Measurements from ENCODE around the gene PIPOX.

The PIPOX gene

GRCh38 chr17:29070308-29070707 lies 27.4 kb downstream of the PIPOX start:
- no peak for DNase-seq (ENCODE audit: low read depth)
- H3K4me3 ChIP-seq (ENCODE audit: control insufficient read depth, low read depth, low read length): no peak overlapping the region
- TF ChIP-seq CTCF (conservative IDR thresholded peaks at IDR 0.05; ENCODE audit: control insufficient read depth, insufficient read depth, low read depth, low read length): no peak

GRCh38 chr17:29070781-29071180 lies 27.8 kb downstream of the PIPOX start:
- no peak for TF ChIP-seq CTCF (conservative IDR thresholded peaks at IDR 0.05; ENCODE audit: control insufficient read depth, insufficient read depth, low read depth, low read length)
- no peak for DNase-seq (ENCODE audit: low read depth)
- H3K4me3 ChIP-seq (ENCODE audit: control insufficient read depth, low read depth, low read length): no peak overlapping the region

- DNase-seq (ENCODE audit: low read depth): no peak
- TF ChIP-seq CTCF (conservative IDR thresholded peaks at IDR 0.05; ENCODE audit: control insufficient read depth, insufficient read depth, low read depth, low read length): no peak
- H3K4me3 ChIP-seq (ENCODE audit: control insufficient read depth, low read depth, low read length): no peak overlapping the region
Observed at GRCh38 chr17:29071303-29071702, 28.4 kb downstream of the PIPOX start.

GRCh38 chr17:29073045-29073444 lies 30.1 kb downstream of the PIPOX start:
- TF ChIP-seq CTCF (conservative IDR thresholded peaks at IDR 0.05; ENCODE audit: control insufficient read depth, insufficient read depth, low read depth, low read length): no peak
- DNase-seq (ENCODE audit: low read depth): no peak
- no peak overlapping the region for H3K4me3 ChIP-seq (ENCODE audit: control insufficient read depth, low read depth, low read length)

- H3K4me3 ChIP-seq (ENCODE audit: control insufficient read depth, low read depth, low read length): no peak overlapping the region
- DNase-seq (ENCODE audit: low read depth): no peak
- no peak for TF ChIP-seq CTCF (conservative IDR thresholded peaks at IDR 0.05; ENCODE audit: control insufficient read depth, insufficient read depth, low read depth, low read length)
Observed at GRCh38 chr17:29073520-29073919, 30.6 kb downstream of the PIPOX start.

- no peak for DNase-seq (ENCODE audit: low read depth)
- no peak overlapping the region for H3K4me3 ChIP-seq (ENCODE audit: control insufficient read depth, low read depth, low read length)
- TF ChIP-seq CTCF (conservative IDR thresholded peaks at IDR 0.05; ENCODE audit: control insufficient read depth, insufficient read depth, low read depth, low read length): no peak
Observed at GRCh38 chr17:29074488-29074887, 31.5 kb downstream of the PIPOX start.

- no peak for TF ChIP-seq CTCF (conservative IDR thresholded peaks at IDR 0.05; ENCODE audit: control insufficient read depth, insufficient read depth, low read depth, low read length)
- no peak overlapping the region for H3K4me3 ChIP-seq (ENCODE audit: control insufficient read depth, low read depth, low read length)
- DNase-seq (ENCODE audit: low read depth): no peak
Observed at GRCh38 chr17:29076087-29076486, 33.1 kb downstream of the PIPOX start.
